IMR-90 (cell line): ENCODE measurements around the gene SLC33A1. TPM values are rescaled to one million over a fixed set of nuclear protein-coding genes. Genes with fewer than 3 reads are reported as not detected.
A peak's percentile ranks its signal among the peaks of the same experiment; 100 is the strongest.
"Not testable (repeated sequence)": the region's sequence is repeated elsewhere in the genome, so short reads cannot be mapped to it uniquely, and the experiment has no call there.

Source experiments
- ATAC-seq: fragments of 200-7000 bp; cut with Tn5 transposase; 2 replicates; pipeline ENCODE4 v1.9.1; 2020; ENCODE audit warnings: low read depth, mild to moderate bottlenecking, moderate library complexity
- BruUV-seq: library from RNA; stranded (reverse); fragments of 400-500 nt; replicated peaks from 2 replicates; lab custom pipeline; 2021; lab: Mats Ljungman, UMichigan
- CTCF ChIA-PET: fragments of 300-600 bp; formaldehyde crosslinking; extraction: SDS; loops from one replicate; lab custom pipeline; 2021; ENCODE audit warnings: antibody characterized with exemption; lab: Yijun Ruan, JAX
- POLR2A ChIA-PET: fragments of 300-600 bp; sonication (Branson Sonifier 250); formaldehyde crosslinking; loops from one replicate; lab custom pipeline; 2022; ENCODE audit warnings: antibody characterized with exemption; ENCODE audit not compliant: unreplicated experiment; lab: Charles Lee
- DNase-seq: peaks from one replicate; pipeline ENCODE4 v3.0.0; 2013
- H2AFZ ChIP-seq: replicated peaks from 2 replicates; pipeline ENCODE3; 2013; ENCODE audit warnings: low read length, mild to moderate bottlenecking; ENCODE audit not compliant: poor library complexity
- H2AK5ac ChIP-seq: 2 replicates; pipeline ENCODE4 v1.6.1; 2013; ENCODE audit warnings: low read depth, low read length, inconsistent platforms
- H2AK9ac ChIP-seq: replicated peaks from 2 replicates; pipeline ENCODE3; 2013; ENCODE audit warnings: mild to moderate bottlenecking, low read depth, low read length, moderate library complexity; ENCODE audit not compliant: poor library complexity
- H2BK120ac ChIP-seq: 2 replicates; pipeline ENCODE4 v1.6.1; 2013; ENCODE audit warnings: low read depth, low read length, inconsistent platforms
- H2BK15ac ChIP-seq: 3 replicates; pipeline ENCODE4 v1.6.1; 2013; ENCODE audit warnings: low read depth, low read length, inconsistent platforms
- H2BK20ac ChIP-seq: 2 replicates; pipeline ENCODE4 v1.6.1; 2013; ENCODE audit warnings: low read depth, mild to moderate bottlenecking, inconsistent platforms, low read length, moderate library complexity
- H2BK5ac ChIP-seq: 2 replicates; pipeline ENCODE4 v1.6.1; 2013; ENCODE audit warnings: mild to moderate bottlenecking, low read depth, low read length, inconsistent platforms; ENCODE audit not compliant: poor library complexity, severe bottlenecking
- H3K14ac ChIP-seq: replicated peaks from 2 replicates; pipeline ENCODE4 v1.6.1; 2013; ENCODE audit warnings: low read depth, low read length, inconsistent platforms
- H3K18ac ChIP-seq: 2 replicates; pipeline ENCODE4 v1.6.1; 2013; ENCODE audit warnings: low read depth, low read length, control low read depth
- H3K23ac ChIP-seq: 2 replicates; pipeline ENCODE4 v1.6.1; 2013; ENCODE audit warnings: low read depth, low read length, inconsistent platforms
- H3K27ac ChIP-seq: 2 replicates; pipeline ENCODE4 v1.5.1; 2013; ENCODE audit warnings: mild to moderate bottlenecking, control low read depth, low read length; ENCODE audit not compliant: insufficient read depth
- H3K27me3 ChIP-seq: 2 replicates; pipeline ENCODE4 v1.6.1; 2013; ENCODE audit warnings: low read length; ENCODE audit not compliant: control insufficient read depth, insufficient read depth
- H3K36me3 ChIP-seq: 2 replicates; pipeline ENCODE4 v1.6.1; 2013; ENCODE audit warnings: low read length, mixed read lengths; ENCODE audit not compliant: control insufficient read depth, insufficient read depth
- H3K4ac ChIP-seq: 2 replicates; pipeline ENCODE4 v1.6.1; 2013; ENCODE audit warnings: low read depth, low read length, inconsistent platforms
- H3K4me1 ChIP-seq: 2 replicates; pipeline ENCODE4 v1.6.1; 2013; ENCODE audit warnings: low read length, mixed read lengths; ENCODE audit not compliant: control insufficient read depth, insufficient read depth
- H3K4me2 ChIP-seq: 2 replicates; pipeline ENCODE4 v1.6.1; 2013; ENCODE audit warnings: low read depth, mild to moderate bottlenecking, control low read depth, low read length, moderate library complexity
- H3K4me3 ChIP-seq: 2 replicates; pipeline ENCODE4 v1.5.1; 2013; ENCODE audit warnings: low read depth, mild to moderate bottlenecking, control low read depth, low read length, moderate library complexity; ENCODE audit not compliant: insufficient read depth
- H3K56ac ChIP-seq: 2 replicates; pipeline ENCODE4 v1.6.1; 2013; ENCODE audit warnings: low read length, inconsistent platforms; ENCODE audit not compliant: insufficient read depth; ENCODE audit errors: extremely low read depth
- H3K79me1 ChIP-seq, 2 experiments: 2 replicates each; pipeline ENCODE4 v1.6.1; 2013; ENCODE audit warnings: low read length in 2 of 2, inconsistent platforms in 1 of 2, low read depth in 1 of 2
- H3K9ac ChIP-seq: 2 replicates; pipeline ENCODE4 v1.6.1; 2013; ENCODE audit warnings: low read depth, low read length, control low read depth
- H3K9me1 ChIP-seq: 2 replicates; pipeline ENCODE4 v1.6.1; 2013; ENCODE audit warnings: low read length, inconsistent platforms; ENCODE audit not compliant: insufficient read depth
- H3K9me3 ChIP-seq: 2 replicates; pipeline ENCODE4 v1.6.1; 2013; ENCODE audit warnings: low read length; ENCODE audit not compliant: control insufficient read depth, insufficient read depth
- H4K20me1 ChIP-seq: 2 replicates; pipeline ENCODE4 v1.6.1; 2013; ENCODE audit warnings: low read length, inconsistent platforms; ENCODE audit not compliant: insufficient read depth
- H4K5ac ChIP-seq: 2 replicates; pipeline ENCODE4 v1.6.1; 2013; ENCODE audit warnings: mild to moderate bottlenecking, low read depth, low read length, control low read depth
- H4K8ac ChIP-seq, 2 experiments: 2 replicates each; pipeline ENCODE4 v1.6.1; 2013; ENCODE audit warnings: low read depth in 2 of 2, low read length in 2 of 2, control low read depth in 1 of 2, inconsistent platforms in 1 of 2
- H4K91ac ChIP-seq: 2 replicates; pipeline ENCODE4 v1.6.1; 2013; ENCODE audit warnings: low read depth, low read length, inconsistent platforms; ENCODE audit not compliant: insufficient read depth
- WGBS, 2 experiments: methylation state at CpG; one replicate each; pipeline versions ENCODE4 v1.1.5 to v1.1.7; 2013; ENCODE audit warnings: missing lambda C conversion rate in 2 of 2; ENCODE audit not compliant: insufficient read length in 1 of 2; ENCODE audit errors: extremely low coverage in 2 of 2; 5-methylcytosine and 5-hydroxymethylcytosine counted together
- dilution Hi-C: fragments of 300-500 bp; cut with HindIII; formaldehyde crosslinking; loops from one replicate; pipeline ENCODE4 v1.14.3; 2018; ENCODE audit warnings: low sequenced_read_pairs; ENCODE audit not compliant: unreplicated experiment
- in situ Hi-C: fragments of 300-500 bp; cut with MboI; formaldehyde crosslinking; loops from 3 replicates; pipeline ENCODE4 v1.14.3; 2019; ENCODE audit warnings: low sequenced_read_pairs, inconsistent platforms, mixed read lengths
- intact Hi-C: fragments of 100-400 bp; cut with micrococcal nuclease; formaldehyde crosslinking; loops from 2 replicates; pipeline ENCODE4 v1.10.0; 2022
- polyA plus RNA-seq, 3 experiments: library from polyadenylated mRNA; depleted of rRNA; stranded (reverse); fragments of >200 nt; gene quantifications; 2 replicates each; pipeline ENCODE4 v1.2.3, GENCODE V29; 2012; ENCODE audit warnings: low replicate concordance in 1 of 3
- total RNA-seq: library from RNA; depleted of rRNA; stranded (reverse); fragments of >200 nt; gene quantifications from 2 replicates; pipeline ENCODE4 v1.2.3, GENCODE V29; 2012

Gene SLC33A1
- total and polyA plus RNA-seq, 2 of the 4 experiments (the other 2 are of a cell fraction), result 12.9 to 32.4 TPM

DNA sequence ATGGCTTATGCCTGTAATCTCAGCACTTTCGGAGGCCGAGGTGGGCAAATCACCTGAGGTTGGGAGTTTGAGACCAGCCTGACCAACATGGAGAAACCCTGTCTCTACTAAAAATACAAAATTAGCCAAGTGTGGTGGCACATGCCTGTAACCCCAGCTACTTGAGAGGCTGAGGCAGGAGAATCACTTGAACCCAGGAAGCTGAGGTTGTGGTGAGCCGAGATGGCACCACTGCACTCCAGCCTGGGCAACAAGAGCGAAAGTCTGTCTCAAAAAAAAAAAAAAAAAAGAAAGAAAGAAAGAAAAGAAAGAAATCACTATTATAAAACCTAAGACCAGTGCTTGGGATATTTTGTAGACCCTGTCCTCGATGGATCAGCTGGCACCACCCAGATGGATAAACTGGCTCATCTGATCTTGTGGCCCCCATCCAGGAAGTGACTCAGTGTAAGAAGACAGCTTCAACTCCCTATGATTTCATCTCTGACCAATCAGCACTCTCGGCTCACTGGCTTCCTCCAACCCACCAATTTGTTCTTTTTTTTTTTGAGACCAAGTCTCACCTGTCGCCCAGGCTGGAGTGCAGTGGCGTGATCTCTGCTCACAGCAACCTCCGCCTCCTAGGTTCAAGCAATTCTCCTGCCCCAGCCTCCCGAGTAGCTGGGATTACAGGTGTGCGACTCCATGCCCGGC is 8.2 kb upstream of the SLC33A1 start:
- H2BK120ac ChIP-seq, H3K18ac ChIP-seq, H3K79me1 ChIP-seq, H2AK9ac ChIP-seq, H3K4me1 ChIP-seq, H3K27ac ChIP-seq, H3K27me3 ChIP-seq, H3K23ac ChIP-seq, H3K36me3 ChIP-seq, intact Hi-C loops, H3K14ac ChIP-seq, H3K56ac ChIP-seq, in situ Hi-C loops, H3K4me3 ChIP-seq, H3K9me3 ChIP-seq, H3K4ac ChIP-seq, H3K9me1 ChIP-seq, H4K8ac ChIP-seq, H4K20me1 ChIP-seq, POLR2A ChIA-PET, H3K9ac ChIP-seq, H2BK15ac ChIP-seq, H2BK20ac ChIP-seq, H3K4me2 ChIP-seq, BruUV-seq, dilution Hi-C loops, H4K5ac ChIP-seq, CTCF ChIA-PET, H2AFZ ChIP-seq, H4K91ac ChIP-seq, H2BK5ac ChIP-seq, ATAC-seq, H2AK5ac ChIP-seq: not testable (repeated sequence)
- DNase-seq, result peak; percentile 80
- 84% methylated on average over 7 of the region's 12 CpGs; no CpG with 5 or more reads in 1 of the 2 experiments for WGBS, 2 experiments
